ENCODE results near the gene GPR3. TPM values are rescaled to one million over a fixed set of nuclear protein-coding genes. Genes with fewer than 3 reads are reported as not detected.

GPR3 gene
- under 0.01 and 0.11 TPM in 2 replicates for total RNA-seq

GRCh38 chr1:27392096-27392777 lies at the start of gene GPR3:
TSS of gene GPR3 (plus strand) at chr1:27392622. CDS start at chr1:27393799, 1,177 bp downstream.

GRCh38 chr1:27366411-27367159 lies 25.8 kb upstream of the GPR3 start, which contains the start of gene MAP3K6:
TSS of gene MAP3K6 (minus strand) at chr1:27366961. CDS start at chr1:27366597, 364 bp downstream.

GRCh38 chr1:27374362-27375086 lies 17.9 kb upstream of the GPR3 start, which contains the start of gene FCN3:
TSS of gene FCN3 (minus strand) at chr1:27374824. CDS start at chr1:27374818, 6 bp downstream.

GRCh38 chr1:27383039-27383605 lies 9.3 kb upstream of the GPR3 start, which contains the start of gene CD164L2:
TSS of gene CD164L2 (minus strand) at chr1:27383333. CDS start at chr1:27383239, 94 bp downstream.

Other genes with a start within 250 kb of the GPR3 start
- gene SLC9A1, start 237.5 kb upstream of the GPR3 start, total RNA-seq, result 5.1 and 5.2 TPM in 2 replicates
- 26.1 TPM in 2 replicates for gene WDTC1, start 158.0 kb upstream of the GPR3 start, total RNA-seq
- gene TMEM222, start 70.5 kb upstream of the GPR3 start, total RNA-seq, result 26.3 and 27.8 TPM in 2 replicates
- 0.13 and 0.22 TPM in 2 replicates for gene SYTL1, start 50.6 kb upstream of the GPR3 start, total RNA-seq
- 23.0 and 27.0 TPM in 2 replicates for gene MAP3K6, start 25.7 kb upstream of the GPR3 start, total RNA-seq
- gene FCN3, start 17.8 kb upstream of the GPR3 start, total RNA-seq, result not detected in 2 replicates
- gene CD164L2, start 9.3 kb upstream of the GPR3 start, total RNA-seq, result not detected in 2 replicates
- 28.6 and 30.1 TPM in 2 replicates for gene WASF2, start 97.5 kb downstream of the GPR3 start, total RNA-seq
- gene AHDC1, start 211.5 kb downstream of the GPR3 start, total RNA-seq, result 14.0 and 14.3 TPM in 2 replicates
- 0.13 TPM in 1 of 2 replicates, not detected in the other for gene FGR, start 242.6 kb downstream of the GPR3 start, total RNA-seq

Data from articular chondrocyte of knee joint (primary cell).